Neural crest cell (in vitro differentiated cells): ENCODE results near the gene APBA2. TPM values are rescaled to one million over a fixed set of nuclear protein-coding genes. Genes with fewer than 3 reads are reported as not detected.

Experiments used
- DNase-seq: peaks from one replicate; pipeline ENCODE4 v3.0.0; 2021; ENCODE audit warnings: low read depth, mixed read lengths, low spot score
- H3K27ac Mint-ChIP-seq: one replicate; pipeline ENCODE4 v1.8.0; 2021; ENCODE audit warnings: mild to moderate bottlenecking, mixed read lengths; ENCODE audit not compliant: unreplicated experiment
- H3K27me3 Mint-ChIP-seq: 2 replicates; pipeline ENCODE4 v1.8.0; 2021; ENCODE audit warnings: low read depth, mild to moderate bottlenecking, mixed read lengths
- H3K36me3 Mint-ChIP-seq: 2 replicates; pipeline ENCODE4 v1.8.0; 2021; ENCODE audit warnings: low read depth, mild to moderate bottlenecking, mixed read lengths
- H3K4me1 Mint-ChIP-seq: 2 replicates; pipeline ENCODE4 v1.8.0; 2021; ENCODE audit warnings: mixed read lengths
- H3K4me3 Mint-ChIP-seq: one replicate; pipeline ENCODE4 v1.8.0; 2021; ENCODE audit warnings: mild to moderate bottlenecking, mixed read lengths
- H3K9me3 Mint-ChIP-seq: 2 replicates; pipeline ENCODE4 v1.8.0; 2021; ENCODE audit warnings: mixed read lengths
- CTCF ChIP-seq: fragments of 200-600 bp; sonication (generic); conservative IDR thresholded peaks from 2 replicates; pipeline ENCODE4 v1.5.0; 2021; ENCODE audit warnings: antibody characterized with exemption, mild to moderate bottlenecking
- total RNA-seq: library from RNA; stranded (reverse); gene quantifications from 2 replicates; pipeline ENCODE4 v1.2.1, GENCODE V29; 2021

The APBA2 gene
- total RNA-seq, 1 donor from 2014 or later: 79.9 TPM

- Mint-ChIP-seq H3K9me3 (peaks cover 3% of the 10 kb centered on the region), H3K27ac (no peak overlapping the region)
These were observed 78.3 kb downstream of the APBA2 start for GRCh38 chr15:28964098-28964497.

GRCh38 chr15:28967066-28967465, 81.3 kb downstream of the APBA2 start:
- H3K27ac Mint-ChIP-seq: no peak overlapping the region
- H3K9me3 Mint-ChIP-seq: peaks cover 3% of the 10 kb centered on the region
- no peak for TF ChIP-seq CTCF
- H3K4me1 Mint-ChIP-seq: peaks cover 21% of the 10 kb centered on the region
- no peaks in the 10 kb centered on the region for H3K27me3 Mint-ChIP-seq
- no peak for DNase-seq
- H3K4me3 Mint-ChIP-seq: no peak overlapping the region
- peaks cover 5% of the 10 kb centered on the region for H3K36me3 Mint-ChIP-seq

More at GRCh38 chr15:28964098-28964497, 78.3 kb downstream of the APBA2 start:
- Mint-ChIP-seq H3K4me1 (peaks cover 11% of the 10 kb centered on the region), H3K4me3 (no peak overlapping the region), H3K27me3 (no peaks in the 10 kb centered on the region), H3K36me3 (peaks cover 7% of the 10 kb centered on the region)
- DNase-seq: no peak
- TF ChIP-seq CTCF: no peak

- Mint-ChIP-seq H3K27ac (no peak overlapping the region), H3K9me3 (peaks cover 3% of the 10 kb centered on the region)
- no peak for TF ChIP-seq CTCF
These were observed 82.2 kb downstream of the APBA2 start for GRCh38 chr15:28967990-28968389.

GRCh38 chr15:28969511-28970085, 83.8 kb downstream of the APBA2 start:
- no peak for DNase-seq
- Mint-ChIP-seq H3K27ac (no peak overlapping the region), H3K36me3 (peaks cover 5% of the 10 kb centered on the region), H3K27me3 (no peaks in the 10 kb centered on the region), H3K4me1 (peaks cover 21% of the 10 kb centered on the region), H3K4me3 (no peak overlapping the region), H3K9me3 (no peaks in the 10 kb centered on the region)
- TF ChIP-seq CTCF: no peak

More at GRCh38 chr15:28967990-28968389, 82.2 kb downstream of the APBA2 start:
- Mint-ChIP-seq H3K27me3 (no peaks in the 10 kb centered on the region), H3K36me3 (peaks cover 5% of the 10 kb centered on the region), H3K4me3 (no peak overlapping the region), H3K4me1 (peaks cover 21% of the 10 kb centered on the region)
- DNase-seq: no peak

GRCh38 chr15:28974142-28974541, 88.4 kb downstream of the APBA2 start:
- Mint-ChIP-seq H3K36me3 (peaks cover 2% of the 10 kb centered on the region), H3K27ac (no peak overlapping the region), H3K9me3 (no peaks in the 10 kb centered on the region), H3K27me3 (no peaks in the 10 kb centered on the region), H3K4me3 (no peak overlapping the region), H3K4me1 (peaks cover 20% of the 10 kb centered on the region)
- TF ChIP-seq CTCF: no peak
- DNase-seq: no peak
